Activated CD4-positive, alpha-beta memory T cell treated with anti-CD3 and anti-CD28 coated beads for 36 hours (primary cell): ENCODE results near the gene ANKRD10. TPM values are rescaled to one million over a fixed set of nuclear protein-coding genes. Genes with fewer than 3 reads are reported as not detected.

Source experiments
- CTCF ChIA-PET: fragments of 350-600 bp; sonication (Branson Sonifier 250); formaldehyde crosslinking; loops from one replicate; lab custom pipeline; 2021; ENCODE audit warnings: antibody characterized with exemption, inconsistent platforms; lab: Charles Lee
- POLR2A ChIA-PET: fragments of 350-600 bp; sonication (Branson Sonifier 250); formaldehyde crosslinking; loops from one replicate; lab custom pipeline; 2021; ENCODE audit warnings: antibody characterized with exemption; lab: Charles Lee
- DNase-seq: peaks from one replicate; pipeline ENCODE4 v3.0.0-alpha.2; 2020
- H3K27ac Mint-ChIP-seq: one replicate; pipeline ENCODE4 v1.8.0; 2021; ENCODE audit warnings: mixed read lengths
- H3K27me3 Mint-ChIP-seq: one replicate; pipeline ENCODE4 v1.8.0; 2021; ENCODE audit warnings: mixed read lengths
- H3K36me3 Mint-ChIP-seq: one replicate; pipeline ENCODE4 v1.8.0; 2021; ENCODE audit warnings: mixed read lengths
- H3K4me1 Mint-ChIP-seq: one replicate; pipeline ENCODE4 v1.8.0; 2021; ENCODE audit warnings: low read depth, mixed read lengths
- H3K4me3 Mint-ChIP-seq: one replicate; pipeline ENCODE4 v1.8.0; 2021; ENCODE audit warnings: mild to moderate bottlenecking, mixed read lengths
- H3K9me3 Mint-ChIP-seq: one replicate; pipeline ENCODE4 v1.8.0; 2021; ENCODE audit warnings: mixed read lengths
- intact Hi-C: fragments of 100-400 bp; cut with micrococcal nuclease; formaldehyde crosslinking; loops from one replicate; pipeline ENCODE4 v1.15.1; 2023
- total RNA-seq, 2 experiments: library from RNA; stranded (reverse); gene quantifications; one replicate each; pipeline ENCODE4 v1.2.3, GENCODE V29; 2021

Gene ANKRD10
- total RNA-seq, 2 experiments from 2014 or later = 83.9 to 97.8 TPM

DNA sequence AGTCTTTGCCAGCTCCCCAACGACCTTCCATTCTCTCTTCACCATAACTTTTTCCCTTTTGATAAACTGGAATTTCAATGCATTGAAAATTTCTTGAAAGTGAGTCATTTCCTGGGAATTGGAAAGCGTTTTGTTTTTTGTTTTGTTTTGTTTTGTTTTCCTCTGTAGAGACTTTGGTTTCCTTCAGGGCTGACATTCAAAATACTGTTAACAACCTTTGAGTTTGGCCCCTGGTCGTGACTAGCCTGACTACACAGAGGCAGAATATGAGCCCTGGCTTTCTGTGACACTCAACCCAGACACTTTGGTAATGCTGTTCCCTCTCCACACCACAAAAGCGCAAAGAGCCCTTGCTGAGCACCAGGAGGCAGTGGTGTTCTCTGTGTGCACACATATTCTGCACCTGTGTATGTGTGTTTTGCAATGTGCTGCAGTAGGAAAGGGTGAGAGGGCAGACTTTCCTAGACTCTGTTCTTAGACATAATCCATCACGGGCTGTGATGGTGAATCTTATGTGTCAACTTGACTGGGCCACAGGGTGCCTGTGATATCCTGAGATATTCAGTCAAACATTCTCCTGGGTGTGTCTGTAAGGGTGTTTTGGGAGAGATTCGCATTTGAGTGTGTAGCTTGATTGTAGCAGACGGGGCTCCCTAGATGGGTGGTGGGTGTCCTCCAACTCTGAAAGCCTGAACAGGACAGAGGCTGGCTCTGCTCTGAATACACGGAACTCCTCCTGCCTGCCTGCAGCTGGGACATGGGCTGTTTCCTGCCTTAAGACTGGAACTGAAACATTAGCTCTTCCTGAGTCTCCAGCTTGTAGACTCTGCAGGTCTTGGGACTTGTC is 29.5 kb upstream of the ANKRD10 start:
- peak overlapping the region; percentile 11 for H3K27ac Mint-ChIP-seq
- peak; percentile 65 for DNase-seq
- POLR2A ChIA-PET = no interaction called here
- intact Hi-C loops = loop anchor here (1.0 to 10.0 kb wide), 4 partner anchors 62 to 330 kb away; partner anchors contain the start of gene NAXD
- peaks cover 6% of the 10 kb centered on the region for H3K27me3 Mint-ChIP-seq
- no peak overlapping the region for H3K4me3 Mint-ChIP-seq
- peaks cover 32% of the 10 kb centered on the region for H3K4me1 Mint-ChIP-seq
- peaks cover 3% of the 10 kb centered on the region for H3K9me3 Mint-ChIP-seq
- CTCF ChIA-PET = interaction anchor here (0.7 to 3.2 kb wide), 8 partner anchors 15 to 465 kb away, joined by 3 to 15 read pairs (median 3); partner anchors contain the start of gene ANKRD10
- H3K36me3 Mint-ChIP-seq = peaks cover 2% of the 10 kb centered on the region

DNA sequence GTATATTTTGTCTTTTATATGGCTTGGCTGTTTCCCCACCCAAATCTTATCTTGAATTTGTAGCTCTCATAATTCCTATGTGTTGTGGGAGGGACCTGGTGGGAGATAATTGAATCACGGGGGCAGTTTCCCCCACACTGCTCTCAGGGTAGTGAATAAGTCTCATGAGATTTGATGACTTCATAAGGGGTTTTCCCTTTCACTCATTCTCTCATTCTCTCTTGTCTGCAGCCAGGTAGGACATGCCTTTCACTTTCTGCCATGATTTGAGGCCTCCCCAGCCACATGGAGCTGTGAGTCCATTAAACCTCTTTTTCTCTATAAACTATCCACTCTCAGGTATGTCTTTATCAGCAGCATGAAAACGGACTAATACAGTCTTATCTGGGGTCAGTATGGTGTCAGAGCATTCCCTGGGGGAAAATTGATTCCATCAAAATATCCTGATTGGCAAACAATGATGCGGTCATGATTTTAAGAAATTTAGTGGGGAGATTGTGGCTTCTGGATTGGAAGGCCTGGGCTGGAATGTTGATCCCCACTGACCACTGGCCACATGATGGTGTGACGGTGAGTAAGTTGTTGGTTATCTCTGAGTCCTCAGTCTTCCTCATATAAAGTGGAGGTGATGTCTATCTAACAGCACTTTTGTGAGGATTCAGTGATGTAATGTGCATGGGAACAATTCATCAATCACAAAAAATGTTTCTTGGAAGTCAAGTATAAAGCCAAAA is 27.5 kb upstream of the ANKRD10 start:
- intact Hi-C loops = loop anchor here (1.0 to 10.0 kb wide), 4 partner anchors 23 to 328 kb away; partner anchors contain the start of genes ANKRD10 and NAXD
- CTCF ChIA-PET = interaction anchor here (1.0 to 2.8 kb wide), 4 partner anchors 13 to 71 kb away, joined by 3 to 10 read pairs (median 6); partner anchors contain the start of gene ANKRD10
- DNase-seq = peak; percentile 61

DNA sequence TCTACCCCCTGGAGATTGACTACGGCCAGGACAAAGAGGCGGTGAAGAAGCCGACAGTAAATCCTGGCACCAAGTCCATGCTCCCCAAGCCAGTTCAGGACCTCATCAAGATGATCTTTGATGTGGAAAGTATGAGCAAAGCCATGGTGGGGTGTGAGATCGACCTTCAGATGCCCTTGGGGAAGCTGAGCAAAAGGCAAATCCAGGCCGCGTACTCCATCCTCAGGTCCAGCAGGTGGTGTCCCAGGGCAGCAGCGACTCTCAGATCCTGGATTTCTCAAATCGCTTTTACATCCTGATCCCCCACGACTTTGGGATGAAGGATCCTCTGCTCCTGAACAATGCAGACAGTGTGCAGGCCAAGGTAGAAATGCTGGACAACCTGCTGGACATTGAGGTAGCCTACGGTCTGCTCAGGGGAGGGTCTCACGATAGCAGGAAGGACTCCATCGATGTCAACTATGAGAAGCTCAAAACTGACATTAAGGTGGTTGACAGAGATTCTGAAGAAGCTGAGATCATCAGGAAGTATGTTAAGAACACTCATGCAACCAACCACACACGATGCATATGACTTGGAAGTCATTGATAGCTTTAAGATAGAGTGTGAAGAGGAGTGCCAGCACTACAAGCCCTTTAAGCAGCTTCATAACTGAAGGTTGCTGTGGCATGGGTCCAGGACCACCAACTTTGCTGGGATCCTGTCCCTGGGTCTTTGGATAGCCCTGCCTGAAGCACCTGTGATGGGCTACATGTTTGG is 24.0 kb upstream of the ANKRD10 start:
- Mint-ChIP-seq H3K27ac (no peak overlapping the region), H3K4me3 (no peak overlapping the region), H3K27me3 (peaks cover 1% of the 10 kb centered on the region), H3K9me3 (peaks cover 26% of the 10 kb centered on the region), H3K4me1 (peaks cover 28% of the 10 kb centered on the region), H3K36me3 (peaks cover 12% of the 10 kb centered on the region)
- DNase-seq = no peak
- CTCF ChIA-PET = interaction anchor here (1.2 to 1.9 kb wide), 2 partner anchors 24 to 129 kb away, joined by 3 to 6 read pairs; partner anchors contain the start of gene ANKRD10
- POLR2A ChIA-PET = interaction anchor here (1.0 to 1.7 kb wide), 2 partner anchors 24 to 250 kb away, joined by 3 to 4 read pairs; partner anchors contain the start of gene ANKRD10
- intact Hi-C loops = no loop called here

More for the DNA sequence above, 27.5 kb upstream of the ANKRD10 start:
- Mint-ChIP-seq H3K36me3 (peaks cover 2% of the 10 kb centered on the region), H3K4me1 (peaks cover 40% of the 10 kb centered on the region), H3K27ac (no peak overlapping the region), H3K27me3 (peaks cover 1% of the 10 kb centered on the region), H3K9me3 (peaks cover 3% of the 10 kb centered on the region), H3K4me3 (no peak overlapping the region)
- POLR2A ChIA-PET = interaction anchor here (1.2 kb wide), 1 partner anchor 27 kb away, joined by 3 read pairs; no protein-coding TSS in a partner anchor

DNA sequence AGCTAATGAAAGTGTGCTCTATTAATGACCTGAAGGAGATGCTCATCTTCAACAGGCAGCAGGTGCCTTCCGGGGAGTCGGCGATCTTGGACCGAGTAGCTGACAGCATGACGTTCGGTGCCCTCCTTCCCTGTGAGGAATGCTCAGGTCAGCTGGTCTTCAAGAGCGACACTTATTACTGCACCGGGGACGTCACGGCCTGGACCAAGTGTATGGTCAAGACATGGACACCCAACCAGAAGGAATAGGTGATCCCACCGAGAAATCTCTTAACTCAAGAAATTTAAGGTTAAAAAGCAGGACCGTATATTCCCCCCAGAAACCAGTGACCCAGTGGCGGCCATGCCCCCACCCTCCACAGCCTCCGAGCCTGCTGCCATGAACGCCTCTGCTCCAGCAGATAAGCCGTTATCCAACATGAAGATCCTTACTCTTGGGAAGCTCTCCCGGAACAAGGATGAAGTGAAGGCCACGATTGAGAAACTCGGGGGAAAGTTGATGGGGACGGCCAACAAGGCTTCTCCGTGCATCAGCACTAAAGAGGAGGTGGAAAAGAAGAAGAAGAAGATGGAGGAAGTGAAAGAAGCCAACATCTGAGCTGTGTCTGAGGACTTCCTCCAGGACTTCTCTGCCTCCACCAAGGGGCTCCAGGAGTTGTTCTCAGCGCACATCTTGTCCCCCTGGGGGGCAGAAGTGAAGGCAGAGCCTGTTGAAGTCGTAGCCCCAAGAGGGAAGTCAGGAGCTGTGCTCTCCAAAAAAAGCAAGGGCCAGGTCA is 22.8 kb upstream of the ANKRD10 start:
- CTCF ChIA-PET = interaction anchor here (1.9 kb wide), 1 partner anchor 23 kb away, joined by 6 read pairs; the partner anchor contains the start of gene ANKRD10
- Mint-ChIP-seq H3K27me3 (peaks cover 6% of the 10 kb centered on the region), H3K27ac (no peak overlapping the region), H3K4me3 (no peak overlapping the region), H3K36me3 (peaks cover 23% of the 10 kb centered on the region), H3K4me1 (peaks cover 24% of the 10 kb centered on the region), H3K9me3 (peaks cover 38% of the 10 kb centered on the region)
- POLR2A ChIA-PET = no interaction called here
- intact Hi-C loops = no loop called here
- no peak for DNase-seq

DNA sequence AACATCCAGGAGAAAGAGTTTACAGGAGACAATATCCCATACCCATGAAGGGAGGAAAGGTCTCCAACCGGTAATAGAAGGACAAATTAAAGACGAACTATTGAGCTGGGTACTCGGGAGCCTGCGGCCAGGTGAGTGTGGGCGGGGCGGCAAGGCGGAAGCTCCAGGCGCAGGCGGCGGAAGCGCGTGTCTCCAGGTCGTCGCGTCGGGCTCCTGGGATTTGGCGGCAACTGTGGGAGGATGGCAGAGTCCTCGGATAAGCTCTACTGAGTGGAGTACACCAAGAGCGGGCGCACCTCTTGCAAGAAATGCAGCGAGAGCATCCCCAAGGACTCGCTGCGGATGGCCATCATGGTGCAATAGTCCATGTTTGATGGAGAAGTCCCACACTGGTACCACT is 21.6 kb upstream of the ANKRD10 start:
- H3K36me3 Mint-ChIP-seq = peaks cover 26% of the 10 kb centered on the region
- no peak for DNase-seq
- peaks cover 15% of the 10 kb centered on the region for H3K4me1 Mint-ChIP-seq
- peaks cover 10% of the 10 kb centered on the region for H3K27me3 Mint-ChIP-seq
- ChIA-PET CTCF (interaction anchor here (1.9 kb wide), 1 partner anchor 21 kb away, joined by 6 read pairs; the partner anchor contains the start of gene ANKRD10), POLR2A (no interaction called here)
- peaks cover 40% of the 10 kb centered on the region for H3K9me3 Mint-ChIP-seq
- intact Hi-C loops = no loop called here
- no peak overlapping the region for H3K4me3 Mint-ChIP-seq
- no peak overlapping the region for H3K27ac Mint-ChIP-seq

DNA sequence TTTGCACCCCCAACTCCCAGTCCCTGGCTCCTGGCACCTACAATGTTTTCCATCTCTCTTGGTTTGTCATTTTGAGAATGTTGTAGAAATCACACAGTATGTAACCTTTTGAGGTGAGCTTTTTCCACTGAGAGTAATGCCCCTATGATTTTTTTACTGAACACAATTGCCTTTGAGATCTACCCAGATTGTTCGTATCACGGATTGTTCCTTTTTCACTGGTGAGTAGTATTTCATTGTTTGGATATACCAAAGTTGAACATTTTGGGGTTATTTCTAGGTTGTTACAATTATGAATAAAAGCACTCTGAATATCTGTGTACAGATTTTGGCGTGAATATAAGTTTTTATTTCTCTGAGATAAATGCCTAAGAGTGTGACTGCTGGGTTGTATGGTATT is 17.7 kb upstream of the ANKRD10 start:
- peaks cover 40% of the 10 kb centered on the region for H3K9me3 Mint-ChIP-seq
- CTCF ChIA-PET = no interaction called here
- POLR2A ChIA-PET = no interaction called here
- H3K27ac Mint-ChIP-seq = no peak overlapping the region
- intact Hi-C loops = no loop called here
- no peak for DNase-seq
- H3K36me3 Mint-ChIP-seq = peaks cover 26% of the 10 kb centered on the region
- no peaks in the 10 kb centered on the region for H3K4me1 Mint-ChIP-seq
- no peak overlapping the region for H3K4me3 Mint-ChIP-seq
- peaks cover 31% of the 10 kb centered on the region for H3K27me3 Mint-ChIP-seq

DNA sequence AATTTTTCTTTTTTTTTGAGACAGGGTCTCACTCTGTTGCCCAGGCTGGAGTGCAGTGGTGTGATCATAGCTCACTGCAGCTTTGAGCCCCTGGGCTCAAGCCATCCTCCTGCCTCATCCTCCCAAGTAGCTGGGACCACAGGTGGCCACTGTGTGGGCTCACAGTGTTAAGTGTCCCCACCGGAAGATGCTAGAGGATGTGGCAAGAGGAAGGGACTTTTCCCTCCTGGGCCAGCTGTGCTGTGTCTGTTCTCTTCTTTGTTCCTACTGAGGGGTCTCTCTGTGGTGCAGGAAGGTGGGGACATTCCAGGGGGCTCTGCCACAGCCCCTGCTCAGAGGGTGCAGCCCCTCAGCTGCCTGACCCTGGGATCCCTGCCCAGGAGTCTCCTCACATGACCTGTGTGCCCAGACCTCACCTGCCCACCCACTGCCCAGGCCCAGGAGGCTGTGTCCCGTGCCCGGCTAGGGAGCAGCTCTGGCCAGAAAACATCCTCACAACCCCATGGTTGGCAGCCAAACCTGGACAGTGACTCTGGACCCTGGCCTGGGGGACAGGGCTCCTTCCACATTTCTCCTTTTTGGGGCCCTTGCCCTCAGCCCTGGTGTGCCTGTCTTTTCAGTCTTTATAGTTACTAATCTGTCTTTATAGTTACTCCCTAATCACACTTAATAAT is 14.4 kb upstream of the ANKRD10 start:
- Mint-ChIP-seq H3K27me3 (peaks cover 38% of the 10 kb centered on the region), H3K9me3 (peaks cover 19% of the 10 kb centered on the region), H3K36me3 (peaks cover 19% of the 10 kb centered on the region), H3K27ac (no peak overlapping the region), H3K4me3 (no peak overlapping the region), H3K4me1 (no peaks in the 10 kb centered on the region)
- no peak for DNase-seq
- ChIA-PET CTCF (interaction anchor here (1.1 to 2.3 kb wide), 3 partner anchors 13 to 15 kb away, joined by 3 to 5 read pairs (median 3); no protein-coding TSS in a partner anchor), POLR2A (no interaction called here)
- intact Hi-C loops = no loop called here

DNA sequence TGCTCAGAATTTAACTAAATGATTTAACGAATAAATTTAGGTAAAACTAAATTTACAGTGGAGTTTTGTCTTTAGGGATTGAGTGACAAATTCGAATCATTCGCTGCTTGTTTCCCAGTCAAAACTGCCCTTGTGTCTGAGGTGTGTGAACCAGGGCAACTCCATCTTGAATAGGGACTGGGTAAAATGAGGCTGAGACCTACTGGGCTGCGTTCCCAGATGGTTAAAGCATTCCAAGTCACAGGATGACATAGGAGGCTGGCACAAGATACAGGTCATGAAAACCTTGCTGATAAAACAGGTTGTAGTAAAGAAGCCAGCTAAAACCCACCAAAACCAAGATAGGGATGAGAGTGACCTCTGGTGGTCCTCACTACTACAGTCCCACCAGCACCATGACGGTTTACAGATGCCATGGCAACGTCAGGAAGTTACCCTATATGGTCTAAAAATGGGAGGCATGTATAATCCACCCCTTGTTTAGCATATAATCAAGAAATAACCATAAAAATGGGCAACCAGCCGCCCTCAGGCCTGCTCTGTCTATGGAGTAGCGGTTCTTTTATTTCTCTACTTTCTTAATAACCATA is 10.2 kb upstream of the ANKRD10 start:
- intact Hi-C loops = no loop called here
- no peak for DNase-seq
- H3K27me3 Mint-ChIP-seq = peaks cover 39% of the 10 kb centered on the region

DNA sequence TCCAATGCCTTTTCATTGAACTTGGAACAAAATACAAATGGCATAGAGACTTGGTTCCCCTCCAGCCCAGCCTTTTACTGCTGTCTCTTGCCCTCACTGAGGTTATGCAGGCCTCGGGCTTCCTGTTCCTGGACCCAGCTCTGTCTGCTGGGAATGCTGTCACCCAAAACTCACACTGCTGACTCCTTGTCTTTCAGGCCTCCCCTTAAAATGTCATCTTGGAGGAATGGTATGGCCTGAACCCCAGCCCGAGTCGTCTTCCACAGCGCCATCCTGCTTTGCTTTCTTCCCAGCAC is 9.7 kb upstream of the ANKRD10 start:
- ChIA-PET CTCF (interaction anchor here (1.2 kb wide), 1 partner anchor 9 kb away, joined by 4 read pairs; no protein-coding TSS in a partner anchor), POLR2A (no interaction called here)
- Mint-ChIP-seq H3K36me3 (no peaks in the 10 kb centered on the region), H3K27ac (no peak overlapping the region), H3K9me3 (no peaks in the 10 kb centered on the region), H3K4me1 (peaks cover 17% of the 10 kb centered on the region), H3K4me3 (no peak overlapping the region), H3K27me3 (peaks cover 36% of the 10 kb centered on the region)
- intact Hi-C loops = no loop called here
- no peak for DNase-seq

More for the DNA sequence above, 10.2 kb upstream of the ANKRD10 start:
- H3K9me3 Mint-ChIP-seq = no peaks in the 10 kb centered on the region
- H3K27ac Mint-ChIP-seq = no peak overlapping the region
- no peaks in the 10 kb centered on the region for H3K36me3 Mint-ChIP-seq
- peaks cover 15% of the 10 kb centered on the region for H3K4me1 Mint-ChIP-seq
- ChIA-PET CTCF (no interaction called here), POLR2A (no interaction called here)
- no peak overlapping the region for H3K4me3 Mint-ChIP-seq
